Measurements from ENCODE around the gene CCDC142. TPM values are rescaled to one million over a fixed set of nuclear protein-coding genes. Genes with fewer than 3 reads are reported as not detected.
A peak's percentile ranks its signal among the peaks of the same experiment; 100 is the strongest.
"Not testable (repeated sequence)": the region's sequence is repeated elsewhere in the genome, so short reads cannot be mapped to it uniquely, and the experiment has no call there.

CCDC142 gene
- total RNA-seq, 4 donors from 2014 or later = 10.4 to 31.1 (median 18.7) TPM

- Histone ChIP-seq H3K4me1 (peaks cover 4% of the 10 kb centered on the region), H3K27me3 (no peaks in the 10 kb centered on the region), H3K9me3 (no peaks in the 10 kb centered on the region), H3K4me3 (no peak overlapping the region), H3K36me3 (peaks cover 52% of the 10 kb centered on the region), H3K27ac (no peak overlapping the region)
- WGBS = 85% methylated on average over 9 of the region's 9 CpGs
- TF ChIP-seq POLR2AphosphoS5 (IDR thresholded peaks at IDR 0.05) = no peak
- no peak for TF ChIP-seq POLR2A (IDR thresholded peaks at IDR 0.05)
- TF ChIP-seq EP300 (IDR thresholded peaks at IDR 0.05) = no peak
- no peak for TF ChIP-seq CTCF (IDR thresholded peaks at IDR 0.05)
- DNase-seq (ENCODE audit: low spot score in 2 of 2) = no peak
Measured at GRCh38 chr2:74488643-74489481, 6.1 kb upstream of the CCDC142 start.

GRCh38 chr2:74486141-74486540 lies 3.3 kb upstream of the CCDC142 start:
- no peak for DNase-seq (ENCODE audit: low spot score in 2 of 2)
- WGBS = 81% methylated on average over 2 of the region's 2 CpGs
- Histone ChIP-seq H3K9me3 (no peaks in the 10 kb centered on the region), H3K27me3 (no peaks in the 10 kb centered on the region), H3K36me3 (peaks cover 25% of the 10 kb centered on the region), H3K4me3 (no peak overlapping the region), H3K27ac (no peak overlapping the region), H3K4me1 (peaks cover 22% of the 10 kb centered on the region)
- no peak for TF ChIP-seq EP300 (IDR thresholded peaks at IDR 0.05)
- TF ChIP-seq POLR2A (IDR thresholded peaks at IDR 0.05) = no peak
- TF ChIP-seq POLR2AphosphoS5 (IDR thresholded peaks at IDR 0.05) = no peak
- TF ChIP-seq CTCF (IDR thresholded peaks at IDR 0.05) = no peak

GRCh38 chr2:74483675-74484164 lies 922 bp upstream of the CCDC142 start:
- not testable (repeated sequence) for DNase-seq (ENCODE audit: low spot score in 2 of 2); H3K36me3 ChIP-seq; H3K9me3 ChIP-seq; H3K27me3 ChIP-seq; H3K27ac ChIP-seq
- Histone ChIP-seq H3K4me3 (peak overlapping the region; percentile 79), H3K4me1 (peaks cover 31% of the 10 kb centered on the region)
- 80% methylated on average over 19 of the region's 19 CpGs for WGBS

GRCh38 chr2:74481961-74482800 lies 617 bp downstream of the CCDC142 start:
- no peak for DNase-seq (ENCODE audit: low spot score in 2 of 2)
- H3K4me1 ChIP-seq = peaks cover 31% of the 10 kb centered on the region
- peak overlapping the region; percentile 82 for H3K27ac ChIP-seq
- H3K4me3 ChIP-seq = peak overlapping the region; percentile 79
- H3K36me3 ChIP-seq = peaks cover 3% of the 10 kb centered on the region
- no peak for TF ChIP-seq EP300 (IDR thresholded peaks at IDR 0.05)
- TF ChIP-seq POLR2AphosphoS5 (IDR thresholded peaks at IDR 0.05) = peak in 1 of 3 donors; percentile 23
- H3K27me3 ChIP-seq = no peaks in the 10 kb centered on the region
- H3K9me3 ChIP-seq = no peaks in the 10 kb centered on the region
- no CpG with 5 or more reads among the region's 80 CpGs for WGBS

- 50% methylated on average over 3 of the region's 3 CpGs for WGBS
- Histone ChIP-seq H3K4me3 (peak overlapping the region; percentile 79), H3K9me3 (no peaks in the 10 kb centered on the region), H3K36me3 (peaks cover 3% of the 10 kb centered on the region), H3K27me3 (no peaks in the 10 kb centered on the region), H3K27ac (no peak overlapping the region), H3K4me1 (peaks cover 31% of the 10 kb centered on the region)
- no peak for DNase-seq (ENCODE audit: low spot score in 2 of 2)
- TF ChIP-seq POLR2AphosphoS5 (IDR thresholded peaks at IDR 0.05) (no peak), EP300 (IDR thresholded peaks at IDR 0.05) (no peak)
Measured at GRCh38 chr2:74481431-74481830, 1.4 kb downstream of the CCDC142 start.

GRCh38 chr2:74474899-74475298 lies 7.9 kb downstream of the CCDC142 start:
- peaks cover 20% of the 10 kb centered on the region for H3K4me1 ChIP-seq
- DNase-seq (ENCODE audit: low spot score in 2 of 2) = no peak
- WGBS = 95% methylated on average over 5 of the region's 5 CpGs
- H3K9me3 ChIP-seq = no peaks in the 10 kb centered on the region
- H3K36me3 ChIP-seq = peaks cover 17% of the 10 kb centered on the region
- no peak overlapping the region for H3K4me3 ChIP-seq
- TF ChIP-seq POLR2AphosphoS5 (IDR thresholded peaks at IDR 0.05) (no peak), POLR2A (IDR thresholded peaks at IDR 0.05) (no peak)
- no peaks in the 10 kb centered on the region for H3K27me3 ChIP-seq
- H3K27ac ChIP-seq = no peak overlapping the region

- no peak overlapping the region for H3K27ac ChIP-seq
- 71% methylated on average over 1 of the region's 6 CpGs for WGBS
- H3K36me3 ChIP-seq = peaks cover 17% of the 10 kb centered on the region
- no peaks in the 10 kb centered on the region for H3K27me3 ChIP-seq
- H3K9me3 ChIP-seq = no peaks in the 10 kb centered on the region
- H3K4me1 ChIP-seq = peaks cover 20% of the 10 kb centered on the region
- no peak overlapping the region for H3K4me3 ChIP-seq
- TF ChIP-seq POLR2AphosphoS5 (IDR thresholded peaks at IDR 0.05) = no peak
- DNase-seq (ENCODE audit: low spot score in 2 of 2) = no peak
Measured at GRCh38 chr2:74474481-74474880, 8.3 kb downstream of the CCDC142 start.
